ENCODE data around the gene TLR8.

Gene TLR8

GRCh38 chrX:12966151-12966550 lies 59.7 kb downstream of the TLR8 start:
- DNase-seq (ENCODE audit: low spot score), result no peak

GRCh38 chrX:12967711-12968465 lies 61.5 kb downstream of the TLR8 start:
- DNase-seq (ENCODE audit: low spot score), result no peak

- DNase-seq (ENCODE audit: low spot score), result peak; percentile 55
These were observed 64.3 kb downstream of the TLR8 start for GRCh38 chrX:12970691-12971202.

GRCh38 chrX:12971282-12972003 lies 65.0 kb downstream of the TLR8 start:
- no peak for DNase-seq (ENCODE audit: low spot score)

GRCh38 chrX:12972243-12972642 lies 65.8 kb downstream of the TLR8 start:
- no peak for DNase-seq (ENCODE audit: low spot score)
